ENCODE results near the gene NOL6.
A peak's percentile ranks its signal among the peaks of the same experiment; 100 is the strongest.
"Not testable (repeated sequence)": the region's sequence is repeated elsewhere in the genome, so short reads cannot be mapped to it uniquely, and the experiment has no call there.

NOL6 gene

DNA sequence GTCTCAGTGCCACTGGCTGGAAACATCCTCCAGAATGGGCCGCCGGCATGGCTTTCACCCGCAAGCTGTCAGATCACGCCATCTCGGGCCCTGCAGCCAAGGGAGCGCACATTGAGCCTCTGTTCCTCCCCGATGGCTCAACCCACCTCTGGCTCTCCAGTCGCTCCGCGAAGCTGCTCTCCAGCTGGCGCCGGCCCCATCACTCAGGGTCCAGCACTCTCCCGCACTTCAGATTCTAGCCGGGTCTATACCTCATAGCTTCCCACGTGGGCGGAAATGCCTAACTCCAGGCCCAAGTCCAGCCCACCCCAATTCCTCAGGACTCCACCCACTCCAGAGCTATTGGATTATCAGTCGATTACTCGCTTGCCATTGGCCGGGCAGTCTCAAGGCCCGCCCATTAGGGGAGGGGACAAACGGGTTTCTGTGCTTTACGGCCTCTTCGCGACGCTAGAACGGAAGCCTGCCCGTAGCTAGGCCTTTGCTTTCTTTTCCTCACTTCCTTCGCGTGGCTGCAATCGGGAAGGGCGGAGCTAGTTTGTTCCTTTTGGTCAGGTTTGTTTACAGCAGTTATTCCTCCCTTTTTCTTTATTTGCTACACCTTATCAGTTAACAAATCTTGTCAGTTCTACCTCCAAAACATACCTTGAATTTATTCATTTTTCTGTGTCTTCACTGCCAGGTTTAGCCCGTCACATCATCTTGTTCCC lies at the start of gene NOL6:
TSS of gene NOL6 (minus strand) at position 282 of the 710 bp plus-strand sequence. CDS start at position 200, 82 bp downstream.
- DNase-seq (ENCODE audit: low read depth in 4 of 4, low spot score in 1 of 4) = peak; percentile 92 to 98 (median 94)

GRCh38 chr9:33521861-33522260 lies 48.1 kb upstream of the NOL6 start:
- DNase-seq (ENCODE audit: low read depth in 4 of 4, low spot score in 1 of 4) = not testable (repeated sequence)

DNA sequence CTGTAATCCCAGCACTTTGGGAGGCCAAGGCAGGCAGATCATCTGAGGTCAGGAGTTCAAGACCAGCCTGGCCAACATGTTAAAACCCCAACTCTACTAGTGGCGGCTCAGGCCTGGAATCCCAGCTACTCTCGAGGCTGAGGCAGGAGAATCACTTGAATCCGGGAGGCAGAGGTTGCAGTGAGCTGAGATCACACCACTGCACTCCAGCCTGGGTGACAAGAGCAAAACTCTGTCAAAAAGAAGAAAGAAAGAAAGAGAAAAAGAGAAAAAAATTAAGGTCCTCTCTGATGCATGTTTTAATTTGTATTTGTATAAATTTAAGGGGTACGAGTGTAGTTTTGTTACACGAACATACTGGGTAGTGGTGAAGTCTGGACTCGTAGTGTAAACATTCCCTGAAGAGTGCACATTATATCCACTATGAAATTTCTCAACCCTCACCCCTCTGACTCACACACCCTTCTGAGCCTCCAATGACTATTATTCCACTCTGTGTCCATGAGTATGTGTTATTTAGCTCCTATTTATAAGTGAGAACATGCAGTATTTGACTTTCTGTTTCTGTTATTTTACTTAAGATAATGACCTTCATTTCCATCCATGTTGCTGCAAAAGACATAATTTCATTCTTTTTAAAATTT lies 44.3 kb upstream of the NOL6 start:
- DNase-seq (ENCODE audit: low read depth in 4 of 4, low spot score in 1 of 4) = not testable (repeated sequence)

GRCh38 chr9:33517373-33517772 lies 43.6 kb upstream of the NOL6 start:
- DNase-seq (ENCODE audit: low read depth in 4 of 4, low spot score in 1 of 4) = no peak

DNA sequence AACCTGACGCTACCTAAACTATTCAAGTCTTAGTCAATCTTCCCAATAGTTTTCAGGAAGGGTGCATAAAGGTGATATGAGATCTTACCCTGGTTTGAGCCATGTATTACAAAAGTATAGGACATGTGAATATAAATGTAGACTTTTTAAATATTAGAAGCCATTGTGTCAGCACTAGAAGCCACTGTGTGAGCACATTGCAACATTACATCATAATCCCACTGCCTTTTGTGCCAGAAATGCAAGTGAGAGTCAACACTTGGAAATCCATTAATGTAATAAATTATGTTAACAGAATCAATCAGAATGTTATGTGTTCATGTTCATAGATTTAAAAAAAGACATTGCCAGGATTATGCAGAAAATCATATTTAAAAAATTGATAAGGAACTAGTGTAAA lies 42.7 kb upstream of the NOL6 start:
- not testable (repeated sequence) for DNase-seq (ENCODE audit: low read depth in 4 of 4, low spot score in 1 of 4)

DNA sequence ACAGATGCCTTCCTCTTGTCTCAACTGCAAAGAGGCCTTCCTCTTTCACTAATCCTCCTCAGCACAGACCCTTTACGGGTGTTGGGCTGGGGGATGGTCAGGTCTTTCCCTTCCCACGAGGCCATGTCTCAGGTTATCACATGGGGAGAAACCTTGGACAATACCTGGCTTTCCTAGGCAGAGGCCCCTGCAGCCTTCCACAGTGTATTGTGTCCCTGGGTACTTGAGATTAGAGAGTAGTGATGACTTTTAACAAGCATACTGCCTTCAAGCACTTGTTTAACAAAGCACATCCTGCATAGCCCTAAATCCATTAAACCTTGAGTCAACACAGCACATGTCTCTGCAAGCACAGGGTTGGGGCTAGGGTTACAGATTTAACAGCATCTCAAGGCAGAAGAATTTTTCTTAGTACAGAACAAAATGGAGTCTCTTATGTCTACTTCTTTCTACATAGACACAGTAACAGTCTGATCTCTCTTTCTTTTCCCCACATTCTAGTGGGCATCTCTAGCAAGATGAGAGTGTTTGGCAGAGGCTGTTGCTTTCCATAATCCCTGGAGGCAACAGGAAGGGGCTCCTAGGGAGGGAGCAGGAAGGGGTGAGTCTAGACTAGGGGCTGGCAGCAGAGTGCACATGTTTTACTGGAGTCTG lies 41.7 kb upstream of the NOL6 start:
- DNase-seq (ENCODE audit: low read depth in 4 of 4, low spot score in 1 of 4) = not testable (repeated sequence)

GRCh38 chr9:33512535-33512934 lies 38.8 kb upstream of the NOL6 start:
- DNase-seq (ENCODE audit: low read depth in 4 of 4, low spot score in 1 of 4) = not testable (repeated sequence)

- not testable (repeated sequence) for DNase-seq (ENCODE audit: low read depth in 4 of 4, low spot score in 1 of 4)
Observed at GRCh38 chr9:33511184-33511517, 37.4 kb upstream of the NOL6 start.

DNA sequence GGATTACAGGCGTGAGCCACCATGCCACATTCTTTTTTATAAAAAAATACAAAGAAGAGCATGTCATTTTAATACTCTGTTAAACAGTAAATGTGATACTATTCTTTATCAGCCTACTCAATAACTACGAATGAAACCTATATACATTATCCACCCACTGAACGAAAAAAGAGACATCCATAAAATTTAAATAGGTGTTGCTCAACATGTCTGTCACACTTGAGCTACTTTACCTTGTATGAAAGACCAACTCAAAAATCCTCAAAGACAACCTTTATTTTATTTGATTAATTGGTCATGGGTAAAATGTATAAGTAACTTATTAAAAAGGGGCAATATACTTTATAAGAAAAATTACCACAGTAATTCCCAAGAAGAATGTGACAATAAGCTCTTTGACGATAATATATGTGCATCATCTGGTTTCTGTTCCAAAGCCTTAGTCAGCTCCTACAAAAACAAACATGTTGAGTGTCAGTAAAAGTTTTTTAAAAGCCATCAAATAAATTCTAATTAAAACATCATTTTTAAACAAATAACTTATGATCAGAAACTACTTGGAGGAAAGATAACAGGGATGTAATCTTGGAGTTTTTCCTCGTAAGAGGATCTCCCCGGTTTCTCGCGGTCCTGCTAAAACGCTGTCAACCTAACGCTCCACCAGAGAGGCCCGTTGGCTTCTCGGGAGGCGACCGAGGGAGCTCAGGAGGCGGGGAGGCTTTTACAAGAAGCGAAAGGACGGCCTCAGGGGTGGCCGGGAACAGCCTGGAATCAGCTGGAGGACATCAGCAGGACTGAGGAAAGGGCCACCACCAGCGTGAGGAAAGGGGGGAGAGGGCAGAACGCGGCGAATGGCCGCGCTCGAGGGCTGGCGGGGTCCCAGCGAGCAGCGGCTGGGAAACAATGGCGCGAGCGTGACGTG lies 36.8 kb upstream of the NOL6 start:
- peak in 1 of 4 experiments; percentile 25 for DNase-seq (ENCODE audit: low read depth in 4 of 4, low spot score in 1 of 4)

DNA sequence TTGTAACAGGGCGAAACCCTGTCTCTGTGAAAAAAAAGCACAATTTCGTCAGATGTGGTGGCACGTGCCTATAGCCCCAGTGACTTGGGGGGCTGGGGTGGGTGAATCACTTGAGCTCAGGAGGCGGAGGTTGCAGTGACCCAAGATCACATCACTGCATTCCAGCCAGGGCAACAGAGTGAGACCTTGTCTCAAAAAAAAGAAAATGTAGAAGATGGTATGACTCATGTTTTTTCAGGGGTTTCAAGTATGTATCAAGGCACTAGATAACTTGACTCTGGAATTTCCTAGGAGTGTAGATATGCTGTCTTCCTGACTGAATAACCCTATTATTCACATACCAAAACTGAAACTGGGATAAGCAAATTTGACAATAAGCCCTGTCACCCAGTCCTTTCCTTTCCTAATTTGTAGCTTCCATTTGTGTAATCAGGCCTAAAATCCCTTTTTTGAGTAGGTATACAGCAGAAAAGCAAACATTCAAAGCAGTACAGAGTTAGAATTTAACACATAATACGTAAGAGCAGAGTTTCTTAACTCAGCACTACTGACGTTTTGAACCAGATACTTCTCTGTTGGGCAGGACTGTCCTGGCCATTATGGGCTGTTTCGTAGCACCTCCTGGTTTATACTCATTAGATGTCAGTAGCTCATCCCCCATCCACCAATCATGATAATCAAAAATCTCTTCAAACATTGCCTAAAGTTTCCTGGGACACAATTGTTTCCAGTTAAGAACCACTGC lies 33.1 kb upstream of the NOL6 start:
- peak in 1 of 4 experiments; percentile 10 for DNase-seq (ENCODE audit: low read depth in 4 of 4, low spot score in 1 of 4)

DNA sequence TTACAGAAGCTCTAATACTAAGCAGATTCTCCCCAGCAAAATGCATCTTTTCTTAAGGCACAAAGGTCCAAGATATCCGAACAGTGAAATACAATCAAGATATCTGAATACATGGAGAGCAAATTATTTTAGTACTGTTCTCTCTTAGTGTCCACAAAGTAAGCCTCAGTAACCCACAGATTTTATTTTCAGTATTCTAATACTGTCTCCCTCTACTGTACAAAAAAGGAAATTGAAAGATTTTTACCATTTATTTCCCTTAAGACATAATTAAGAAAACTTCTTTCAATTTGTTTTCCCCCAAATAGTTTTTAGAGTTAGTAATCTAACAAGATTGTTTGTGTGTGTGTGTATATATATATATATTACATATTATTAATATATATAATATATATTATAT lies 24.7 kb upstream of the NOL6 start:
- no peak for DNase-seq (ENCODE audit: low read depth in 4 of 4, low spot score in 1 of 4)

DNA sequence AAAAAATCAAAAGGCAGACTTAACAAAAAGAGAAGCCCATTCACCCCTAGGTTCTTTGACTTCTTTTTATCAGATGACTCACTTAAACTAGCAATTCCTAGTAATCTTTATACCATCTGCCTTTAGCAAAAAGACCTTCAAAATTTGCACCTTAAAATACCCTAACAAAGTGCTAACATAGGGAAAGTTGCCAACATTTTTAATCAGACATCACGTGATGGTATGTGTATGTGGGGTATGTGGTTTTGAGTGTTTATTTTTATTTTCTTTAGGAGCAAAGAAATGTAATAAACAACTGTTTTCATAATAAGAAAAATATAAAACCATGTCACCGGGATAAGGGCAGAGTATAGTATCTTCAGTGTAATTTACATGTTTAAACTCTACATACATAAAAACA lies 20.1 kb upstream of the NOL6 start:
- DNase-seq (ENCODE audit: low read depth in 4 of 4, low spot score in 1 of 4) = not testable (repeated sequence)

- DNase-seq (ENCODE audit: low read depth in 4 of 4, low spot score in 1 of 4) = no peak
Observed at GRCh38 chr9:33489066-33489465, 15.3 kb upstream of the NOL6 start.

DNA sequence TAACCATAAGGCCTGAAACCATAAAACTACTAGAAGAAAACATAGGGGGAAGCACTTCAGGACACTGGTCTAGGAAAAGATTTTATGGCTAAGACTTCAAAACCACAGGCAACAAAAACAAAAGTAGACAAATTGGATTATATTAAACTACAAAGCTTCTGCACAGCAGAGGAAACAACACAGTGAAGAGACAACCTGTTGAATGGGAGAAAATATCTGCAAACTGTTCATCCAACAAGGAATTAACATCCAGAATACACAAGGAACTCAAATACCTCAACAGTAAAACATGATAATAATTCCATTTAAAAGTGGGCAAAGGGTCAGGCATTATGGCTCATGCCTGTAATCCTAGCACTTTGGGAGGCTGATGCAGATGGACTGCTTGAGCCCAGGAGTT lies 11.6 kb upstream of the NOL6 start:
- DNase-seq (ENCODE audit: low read depth in 4 of 4, low spot score in 1 of 4) = not testable (repeated sequence)

GRCh38 chr9:33480976-33481375 lies 7.3 kb upstream of the NOL6 start:
- no peak for DNase-seq (ENCODE audit: low read depth in 4 of 4, low spot score in 1 of 4)

DNA sequence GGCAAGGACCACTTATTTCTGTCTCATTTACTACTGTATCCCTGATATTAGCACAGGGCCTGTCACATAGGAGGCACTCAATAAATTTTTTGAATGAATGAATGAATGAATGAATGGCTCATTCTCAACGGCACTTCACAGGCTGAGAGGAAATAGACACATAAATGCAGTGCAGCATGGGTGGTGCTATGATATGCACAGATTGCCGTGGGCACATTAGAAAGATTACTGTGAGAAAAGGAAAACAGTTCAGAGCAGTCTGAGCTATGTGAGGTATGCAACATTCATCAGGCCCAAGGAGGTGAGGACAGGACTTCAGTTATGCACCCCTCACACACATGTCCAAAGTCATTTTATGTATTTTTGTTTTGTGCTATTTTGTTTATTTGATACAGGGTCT lies 6.4 kb upstream of the NOL6 start:
- DNase-seq (ENCODE audit: low read depth in 4 of 4, low spot score in 1 of 4) = no peak

- DNase-seq (ENCODE audit: low read depth in 4 of 4, low spot score in 1 of 4) = no peak
Observed at GRCh38 chr9:33476503-33476902, 2.8 kb upstream of the NOL6 start.

DNA sequence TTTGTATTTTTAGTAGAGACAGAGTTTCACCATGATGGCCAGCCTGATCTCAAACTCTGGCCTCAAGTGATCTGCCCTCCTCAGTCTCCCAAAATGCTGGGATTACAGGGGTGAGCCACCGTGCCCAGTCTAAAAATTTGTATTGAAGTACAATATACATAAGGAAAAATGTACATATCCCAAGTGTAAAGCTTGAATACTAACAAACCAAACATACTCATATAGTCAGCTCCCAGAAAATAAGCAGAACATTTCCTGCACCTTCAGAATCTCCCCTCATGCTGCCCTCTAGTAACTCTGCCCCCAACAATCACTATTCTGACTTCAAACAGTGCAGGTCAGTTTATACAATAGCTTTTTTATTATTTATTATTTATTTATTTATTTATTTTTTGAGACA lies 1.6 kb upstream of the NOL6 start:
- DNase-seq (ENCODE audit: low read depth in 4 of 4, low spot score in 1 of 4) = no peak

- DNase-seq (ENCODE audit: low read depth in 4 of 4, low spot score in 1 of 4) = no peak
Observed at GRCh38 chr9:33472881-33473615, 676 bp downstream of the NOL6 start.

Measured in stimulated activated CD4-positive, alpha-beta T cell treated with anti-CD3 and anti-CD28 coated beads, Interleukin-1b, Interleukin-23, amount 100 ng/mL, for 24 hours (primary cell).